HCT116 (cell line): ENCODE data around the gene ZFP57. TPM values are rescaled to one million over a fixed set of nuclear protein-coding genes. Genes with fewer than 3 reads are reported as not detected.

Experiments used
- ATAC-seq: fragments of 200-7000 bp; cut with Tn5 transposase; 2 replicates; pipeline ENCODE4 v1.9.1; 2020; ENCODE audit warnings: mild to moderate bottlenecking, moderate library complexity
- BruUV-seq: library from RNA; stranded (reverse); fragments of 400-500 nt; replicated peaks from 2 replicates; lab custom pipeline; 2021; lab: Mats Ljungman, UMichigan
- CTCF ChIA-PET: fragments of 300-600 bp; sonication (Branson Sonifier 250); formaldehyde crosslinking; loops from one replicate; lab custom pipeline; 2021; ENCODE audit warnings: antibody characterized with exemption; lab: Charles Lee
- POLR2A ChIA-PET: fragments of 300-600, 350-600 bp; sonication (Branson Sonifier 250); formaldehyde crosslinking; loops from one replicate; lab custom pipeline; 2021; ENCODE audit warnings: antibody characterized with exemption; lab: Charles Lee
- RAD21 ChIA-PET, 2 experiments: fragments of 300-600 bp; sonication (Branson Sonifier 250); formaldehyde crosslinking; loops; one replicate each; lab custom pipeline; 2023; ENCODE audit warnings: low total read pairs in 2 of 2; ENCODE audit not compliant: uncharacterized antibody in 2 of 2, unreplicated experiment in 2 of 2, low non-redundant PET in 1 of 2; lab: Charles Lee
- DNase-seq: peaks from one replicate; pipeline ENCODE4 v3.0.0-alpha.2; 2010; ENCODE audit warnings: low read depth, low spot score
- H2AFZ ChIP-seq: fragments of 200-600 bp; shearing (Covaris generic), sonication (generic); 2 replicates; pipeline ENCODE4 v1.6.1; 2017; ENCODE audit warnings: low read depth, mixed run types, mixed read lengths, antibody characterized with exemption, low read length; ENCODE audit not compliant: poor library complexity, severe bottlenecking
- H3K27ac ChIP-seq: 2 replicates; pipeline ENCODE4 v1.5.1; 2012; ENCODE audit warnings: low read depth, low read length
- H3K27me3 ChIP-seq: fragments of 200-600 bp; sonication (generic); 2 replicates; pipeline ENCODE4 v1.6.1; 2016; ENCODE audit warnings: mixed run types, low read length, mixed read lengths; ENCODE audit not compliant: insufficient read depth
- H3K36me3 ChIP-seq, 2 experiments: fragments of 200-500 bp in 1 of 2; fragments of 200-600 bp in 1 of 2; sonication (Bioruptor generic) in 1 of 2; sonication (generic) in 1 of 2; 2 replicates each; pipeline versions ENCODE4 v1.5.1 to v1.6.1; 2014 to 2016; ENCODE audit warnings: low read length in 2 of 2, inconsistent platforms in 1 of 2, mixed read lengths in 1 of 2, mixed run types in 1 of 2; ENCODE audit not compliant: insufficient read depth in 2 of 2, control insufficient read depth in 1 of 2
- H3K4me1 ChIP-seq, 2 experiments: fragments of 200-600 bp in 1 of 2; sonication (generic) in 1 of 2; 2 replicates each; pipeline versions ENCODE4 v1.5.1 to v1.6.1; 2012 to 2017; ENCODE audit warnings: low read length in 2 of 2, inconsistent platforms in 1 of 2, mild to moderate bottlenecking in 1 of 2, mixed read lengths in 1 of 2, mixed run types in 1 of 2, moderate library complexity in 1 of 2; ENCODE audit not compliant: insufficient read depth in 2 of 2, control insufficient read depth in 1 of 2
- H3K4me2 ChIP-seq: fragments of 200-600 bp; sonication (generic); 2 replicates; pipeline ENCODE4 v1.6.1; 2017; ENCODE audit warnings: mixed run types, low read length, mixed read lengths
- H3K4me3 ChIP-seq, 2 experiments: fragments of 200-600 bp in 1 of 2; sonication (generic) in 1 of 2; replicated peaks in 1 of 2; 2 replicates each; pipeline ENCODE4 v1.5.1; 2011 to 2016; ENCODE audit warnings: low read length in 2 of 2, control low read depth in 1 of 2, low read depth in 1 of 2, mild to moderate bottlenecking in 1 of 2, mixed read lengths in 1 of 2, mixed run types in 1 of 2
- H3K79me2 ChIP-seq: fragments of 200-600 bp; sonication (generic); 2 replicates; pipeline ENCODE4 v1.6.1; 2017; ENCODE audit warnings: mild to moderate bottlenecking, mixed run types, low read length, moderate library complexity, mixed read lengths; ENCODE audit not compliant: insufficient read depth
- H3K9ac ChIP-seq: fragments of 200-600 bp; sonication (generic); 2 replicates; pipeline ENCODE4 v1.6.1; 2016; ENCODE audit warnings: low read length, mixed read lengths
- H3K9me2 ChIP-seq: fragments of 200-600 bp; sonication (generic), shearing (Covaris generic); 2 replicates; pipeline ENCODE4 v1.6.1; 2017; ENCODE audit warnings: mixed run types, mild to moderate bottlenecking, moderate library complexity; ENCODE audit not compliant: insufficient read depth
- H3K9me3 ChIP-seq, 2 experiments: fragments of 200-500 bp in 1 of 2; fragments of 200-600 bp in 1 of 2; sonication (Bioruptor generic) in 1 of 2; sonication (generic) in 1 of 2; 2 replicates each; pipeline ENCODE4 v1.6.1; 2014 to 2017; ENCODE audit warnings: low read length in 2 of 2, mixed read lengths in 2 of 2, inconsistent platforms in 1 of 2, low read depth in 1 of 2, mild to moderate bottlenecking in 1 of 2, mixed run types in 1 of 2, moderate library complexity in 1 of 2; ENCODE audit not compliant: control insufficient read depth in 1 of 2, insufficient read depth in 1 of 2
- H4K20me1 ChIP-seq: fragments of 200-600 bp; sonication (generic), shearing (Covaris generic); 2 replicates; pipeline ENCODE4 v1.6.1; 2017; ENCODE audit warnings: mixed run types, mild to moderate bottlenecking, moderate library complexity; ENCODE audit not compliant: insufficient read depth
- EGR1 ChIP-seq: IDR thresholded peaks from 2 replicates; pipeline ENCODE4 v1.6.1; 2012; ENCODE audit warnings: low read depth
- ELF1 ChIP-seq: IDR thresholded peaks from 2 replicates; pipeline ENCODE4 v1.6.1; 2012; ENCODE audit warnings: low read depth, borderline replicate concordance
- POLR2A ChIP-seq: IDR thresholded peaks from 2 replicates; pipeline ENCODE4 v1.7.0; 2011; ENCODE audit warnings: borderline replicate concordance; ENCODE audit not compliant: insufficient read depth, insufficient read length; ENCODE audit errors: extremely low read depth
- POLR2AphosphoS5 ChIP-seq: IDR thresholded peaks from 2 replicates; pipeline ENCODE4 v1.6.1; 2011; ENCODE audit warnings: mild to moderate bottlenecking, low read depth, low read length, moderate library complexity
- RAD21 ChIP-seq: IDR thresholded peaks from 2 replicates; pipeline ENCODE4 v1.6.1; 2012; ENCODE audit warnings: low read depth, mild to moderate bottlenecking
- intact Hi-C: fragments of 100-400 bp; cut with micrococcal nuclease; formaldehyde crosslinking; loops from 2 replicates; pipeline ENCODE4 v1.10.0; 2022
- total RNA-seq: library from RNA; stranded (reverse); gene quantifications from one replicate; pipeline ENCODE4 v1.2.1, GENCODE V29; 2021; ENCODE audit not compliant: unreplicated experiment
- TF ChIP-seq, protein P1 (sequence below): IDR thresholded peaks from 2 replicates; pipeline ENCODE4 v1.6.1; 2012; ENCODE audit warnings: low read depth

Gene ZFP57
- total RNA-seq, 1 experiment from 2014 or later = not detected

DNA sequence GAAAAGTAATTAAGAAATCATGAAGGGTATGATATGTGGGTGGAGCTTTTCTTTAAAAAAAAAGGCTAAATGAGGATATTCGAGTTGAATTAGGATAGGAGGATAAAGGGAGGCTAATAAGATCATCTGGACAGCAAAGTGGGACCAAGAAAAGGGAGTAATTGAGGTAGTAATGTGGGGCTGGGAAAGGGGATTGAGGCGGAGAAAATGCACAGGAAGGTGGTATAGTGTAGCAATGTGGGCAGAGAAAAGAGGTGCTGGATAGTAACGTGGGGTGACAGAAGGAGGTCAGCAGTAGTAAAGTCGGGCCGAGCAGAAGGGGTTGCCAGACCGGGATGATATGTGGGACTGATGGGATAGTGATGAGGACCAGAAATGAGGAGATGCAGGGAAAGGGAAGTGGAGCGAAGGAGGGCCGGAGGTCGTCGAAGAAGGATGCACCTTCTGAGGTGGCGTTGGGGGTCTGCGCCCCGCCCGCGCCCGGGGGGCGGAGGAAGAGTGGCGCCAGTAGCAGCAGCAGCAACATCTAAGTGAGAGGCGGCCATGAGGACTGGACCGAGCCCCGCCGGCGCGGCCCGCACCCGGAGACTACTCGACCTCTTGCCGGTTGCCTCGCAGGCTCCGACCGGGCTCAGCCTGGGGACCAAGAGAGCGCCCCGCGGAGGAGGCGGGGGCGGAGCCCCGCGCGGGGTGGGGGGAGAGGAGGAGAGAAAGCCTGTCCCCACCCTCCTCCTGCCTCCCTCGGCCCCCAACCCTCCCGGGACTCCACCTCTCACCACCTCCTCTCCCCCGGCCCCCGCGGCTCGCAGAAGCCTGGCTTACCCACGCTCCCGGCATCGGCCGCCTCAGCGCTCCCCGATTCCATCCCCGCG is 48.9 kb downstream of the ZFP57 start:
- 0 out of 4 replicates have a peak, but pooled peaks cover 0 to 2% of the 10 kb centered on the region in 2 experiments for H3K36me3 ChIP-seq
- CTCF ChIA-PET = interaction anchor here (0.6 to 2.3 kb wide), 4 partner anchors 16 to 1815 kb away, joined by 4 to 16 read pairs (median 8); no protein-coding TSS in a partner anchor
- TF ChIP-seq POLR2A (no peak), ELF1 (no peak), EGR1 (peak; percentile 69), RAD21 (no peak), POLR2AphosphoS5 (peak; percentile 27; the same call in 1 of the 2 replicates)
- TF ChIP-seq, protein P1, sequence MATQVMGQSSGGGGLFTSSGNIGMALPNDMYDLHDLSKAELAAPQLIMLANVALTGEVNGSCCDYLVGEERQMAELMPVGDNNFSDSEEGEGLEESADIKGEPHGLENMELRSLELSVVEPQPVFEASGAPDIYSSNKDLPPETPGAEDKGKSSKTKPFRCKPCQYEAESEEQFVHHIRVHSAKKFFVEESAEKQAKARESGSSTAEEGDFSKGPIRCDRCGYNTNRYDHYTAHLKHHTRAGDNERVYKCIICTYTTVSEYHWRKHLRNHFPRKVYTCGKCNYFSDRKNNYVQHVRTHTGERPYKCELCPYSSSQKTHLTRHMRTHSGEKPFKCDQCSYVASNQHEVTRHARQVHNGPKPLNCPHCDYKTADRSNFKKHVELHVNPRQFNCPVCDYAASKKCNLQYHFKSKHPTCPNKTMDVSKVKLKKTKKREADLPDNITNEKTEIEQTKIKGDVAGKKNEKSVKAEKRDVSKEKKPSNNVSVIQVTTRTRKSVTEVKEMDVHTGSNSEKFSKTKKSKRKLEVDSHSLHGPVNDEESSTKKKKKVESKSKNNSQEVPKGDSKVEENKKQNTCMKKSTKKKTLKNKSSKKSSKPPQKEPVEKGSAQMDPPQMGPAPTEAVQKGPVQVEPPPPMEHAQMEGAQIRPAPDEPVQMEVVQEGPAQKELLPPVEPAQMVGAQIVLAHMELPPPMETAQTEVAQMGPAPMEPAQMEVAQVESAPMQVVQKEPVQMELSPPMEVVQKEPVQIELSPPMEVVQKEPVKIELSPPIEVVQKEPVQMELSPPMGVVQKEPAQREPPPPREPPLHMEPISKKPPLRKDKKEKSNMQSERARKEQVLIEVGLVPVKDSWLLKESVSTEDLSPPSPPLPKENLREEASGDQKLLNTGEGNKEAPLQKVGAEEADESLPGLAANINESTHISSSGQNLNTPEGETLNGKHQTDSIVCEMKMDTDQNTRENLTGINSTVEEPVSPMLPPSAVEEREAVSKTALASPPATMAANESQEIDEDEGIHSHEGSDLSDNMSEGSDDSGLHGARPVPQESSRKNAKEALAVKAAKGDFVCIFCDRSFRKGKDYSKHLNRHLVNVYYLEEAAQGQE = no peak
- H3K27ac ChIP-seq = peak overlapping the region; percentile 60; the same call in 1 of the 2 replicates
- no peaks in the 10 kb centered on the region for H3K9me3 ChIP-seq
- ATAC-seq (peak; percentile 69), DNase-seq (no peak)
- peak overlapping the region; percentile 94 for H3K4me2 ChIP-seq
- H3K9ac ChIP-seq = peak overlapping the region; percentile 62
- no peaks in the 10 kb centered on the region for H3K79me2 ChIP-seq
- no peaks in the 10 kb centered on the region for H4K20me1 ChIP-seq
- H3K4me1 ChIP-seq = peaks cover 7 to 22% of the 10 kb centered on the region in 2 experiments
- POLR2A ChIA-PET = interaction anchor here (1.0 to 1.2 kb wide), 2 partner anchors 9 to 16 kb away, joined by 3 to 5 read pairs; no protein-coding TSS in a partner anchor
- RAD21 ChIA-PET = interaction anchor here in 1 of 2 experiments (0.9 kb wide), 1 partner anchor 255 kb away, joined by 7 read pairs; no protein-coding TSS in a partner anchor
- H3K27me3 ChIP-seq = no peaks in the 10 kb centered on the region
- BruUV-seq = no TSS peak
- intact Hi-C loops = no loop called here
- H3K4me3 ChIP-seq = peak overlapping the region; percentile 60 to 75
- no peaks in the 10 kb centered on the region for H3K9me2 ChIP-seq
- H2AFZ ChIP-seq = no peak overlapping the region
